ENCODE measurements around the gene DACH1.
A peak's percentile ranks its signal among the peaks of the same experiment; 100 is the strongest.
"Not testable (repeated sequence)": the region's sequence is repeated elsewhere in the genome, so short reads cannot be mapped to it uniquely, and the experiment has no call there.

The DACH1 gene

DNA sequence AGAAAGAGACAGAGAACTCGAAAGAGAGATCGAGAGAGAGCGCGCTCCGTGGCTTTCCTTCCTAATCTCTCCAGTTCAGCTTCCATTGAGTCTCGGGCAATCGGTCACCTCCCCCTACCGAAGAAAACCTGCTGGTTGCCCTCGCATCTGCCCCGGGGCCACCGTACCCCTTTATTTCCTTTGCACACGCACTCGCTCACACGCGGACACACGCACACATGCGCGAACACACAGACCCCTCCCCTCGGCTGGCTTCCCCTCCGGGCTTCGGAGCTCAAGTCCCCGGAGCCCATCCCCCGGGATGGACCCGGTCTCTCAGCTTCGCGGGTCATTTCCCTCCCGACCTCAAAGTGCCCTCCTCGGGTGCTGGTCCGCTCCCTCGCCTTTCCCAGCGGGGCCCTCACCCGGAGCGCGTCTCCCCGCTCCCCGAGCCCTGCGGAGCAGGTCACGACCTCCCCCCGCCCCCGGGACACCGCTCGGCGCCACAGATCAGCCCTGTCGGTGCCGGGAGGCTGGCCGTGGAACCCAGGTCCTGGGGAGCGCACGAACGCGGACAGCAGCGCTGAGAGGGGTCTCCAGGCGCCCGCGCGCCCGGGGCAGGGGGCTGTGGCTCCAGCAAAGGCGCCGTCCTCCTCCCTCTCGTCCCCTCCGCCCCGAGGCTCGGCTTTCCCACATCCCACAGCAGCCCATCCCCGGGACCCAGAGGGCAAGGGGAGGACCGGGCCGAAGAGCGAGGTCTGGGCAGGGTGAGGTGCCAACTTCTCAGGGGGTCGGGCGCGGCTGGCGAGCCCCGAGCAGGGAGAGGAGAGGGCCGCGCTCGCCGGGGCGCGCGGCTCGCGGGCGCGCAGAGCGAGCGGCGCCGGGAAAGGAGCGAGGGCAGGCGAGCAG is 1.8 kb downstream of the DACH1 start:
- peak in 1 of 2 experiments; percentile 0 for DNase-seq

DNA sequence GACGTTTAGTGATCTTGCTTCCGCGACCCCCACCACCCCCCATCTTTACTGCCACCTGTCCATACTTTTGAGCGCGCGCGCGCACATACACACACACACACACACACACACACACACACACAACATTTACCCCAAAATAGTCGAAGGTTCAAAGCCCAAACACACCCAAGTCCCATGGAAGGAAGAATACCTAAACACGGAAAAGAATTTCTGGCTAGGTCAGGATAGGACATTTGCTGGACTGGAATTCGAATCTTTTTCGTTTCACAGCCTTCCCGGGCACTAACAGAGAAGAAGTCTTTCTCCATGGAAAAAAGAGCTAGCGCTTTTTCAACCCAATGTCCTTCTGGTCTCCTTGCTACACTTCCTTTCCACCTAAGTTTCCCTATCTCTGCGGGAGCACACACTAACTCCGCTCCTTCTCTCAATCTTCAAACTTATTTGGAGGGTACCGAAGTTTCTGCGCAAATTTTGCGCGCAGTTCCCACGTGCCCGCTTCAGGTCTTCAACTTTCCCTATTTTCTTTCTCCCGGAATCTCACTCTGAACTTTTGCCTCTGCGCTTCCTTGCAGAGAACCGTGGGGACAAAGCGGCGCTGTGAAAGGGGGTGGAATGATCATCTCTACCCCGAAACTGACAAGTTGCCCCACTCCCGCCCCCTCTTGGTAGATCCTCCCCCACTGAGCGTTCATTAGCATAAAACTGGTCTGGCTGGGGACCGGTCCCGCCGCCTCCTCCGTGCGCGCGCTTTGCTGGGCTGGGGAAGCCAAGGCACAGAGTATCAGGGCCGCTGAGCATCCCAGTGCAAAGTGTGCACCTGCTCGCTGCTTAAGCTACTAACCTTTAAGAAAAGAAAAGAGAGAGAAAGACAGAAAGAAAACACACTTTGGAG is 2.7 kb downstream of the DACH1 start:
- DNase-seq = no peak

DNA sequence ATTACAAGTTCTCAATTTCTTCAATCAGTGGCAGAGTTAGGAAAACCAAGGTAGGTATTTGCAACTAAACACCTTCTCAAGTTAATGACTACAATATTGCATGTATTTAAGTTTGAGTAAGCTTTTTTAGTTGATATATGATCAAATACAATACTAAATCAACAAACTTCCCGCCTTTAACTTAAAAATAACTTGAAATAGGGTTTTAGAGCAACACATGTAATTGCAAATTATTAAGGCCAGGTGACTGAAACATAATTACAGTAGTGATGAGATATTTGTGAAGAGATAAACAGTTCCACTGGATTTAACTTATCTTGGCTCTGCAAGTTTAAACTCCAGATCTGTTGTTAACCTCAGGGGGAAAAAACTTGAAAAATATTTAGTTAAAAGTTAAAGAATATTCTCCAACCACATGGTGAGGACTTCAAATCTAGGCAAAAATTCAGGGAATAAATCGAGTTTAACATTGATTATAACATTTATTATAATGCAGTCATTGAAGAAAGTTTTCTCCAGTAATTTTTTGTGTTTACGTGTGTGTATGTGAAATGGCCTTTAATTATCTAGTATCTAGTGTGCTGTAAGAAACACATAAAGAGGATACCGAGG is 3.6 kb downstream of the DACH1 start:
- DNase-seq = no peak

DNA sequence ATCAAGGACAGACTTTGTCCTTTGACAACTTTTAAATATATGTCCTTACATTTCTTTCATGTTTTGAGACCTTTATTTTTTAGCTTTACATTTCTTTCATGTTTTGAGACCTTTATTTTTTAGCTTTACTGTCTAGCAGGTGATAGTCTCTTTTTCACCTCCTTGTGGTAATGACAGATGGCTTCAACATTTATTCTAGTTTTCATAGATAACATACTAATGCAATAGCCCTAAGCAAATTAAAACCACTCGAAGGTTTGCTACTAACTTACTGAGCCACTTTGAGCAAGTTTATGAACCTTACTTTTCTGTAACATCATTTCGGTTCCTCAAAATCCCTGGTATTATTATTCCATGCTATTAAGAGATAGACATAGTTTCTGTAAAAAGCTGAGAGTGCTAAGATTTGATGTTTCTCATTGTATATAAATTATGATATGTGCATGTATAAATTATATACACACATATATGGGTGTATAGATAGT is 4.5 kb downstream of the DACH1 start:
- no peak for DNase-seq

DNA sequence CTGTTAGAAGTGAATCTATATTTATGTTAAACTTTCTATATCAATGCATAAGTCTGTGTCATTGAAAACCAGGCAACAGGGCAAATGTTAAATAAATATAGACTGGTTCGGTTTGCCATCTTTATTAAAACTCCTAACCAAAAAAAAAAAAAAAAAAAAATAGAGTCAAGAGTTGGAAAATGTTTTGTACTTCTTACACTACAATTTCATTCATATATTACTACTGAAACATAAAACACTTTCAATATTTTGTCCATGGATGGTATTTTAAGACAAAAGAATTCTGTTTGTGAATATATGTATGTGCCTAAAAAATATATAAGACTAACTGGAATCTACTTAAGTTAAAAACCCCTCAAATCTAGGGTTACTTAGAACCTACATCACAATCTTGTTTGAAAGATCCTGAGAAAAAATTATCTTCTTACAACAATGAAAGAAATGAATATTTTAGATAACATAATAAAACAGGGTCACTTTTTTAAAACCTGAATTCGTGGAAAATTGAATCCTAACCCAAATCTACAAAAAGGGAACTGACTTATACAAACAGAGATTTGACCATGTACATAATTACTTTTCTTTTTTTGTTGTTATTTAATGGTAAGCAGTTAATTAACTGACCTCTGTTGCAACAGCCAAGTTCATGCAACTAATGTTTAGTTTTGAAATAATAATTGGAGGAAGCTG is 5.1 kb downstream of the DACH1 start:
- no peak for DNase-seq

DNA sequence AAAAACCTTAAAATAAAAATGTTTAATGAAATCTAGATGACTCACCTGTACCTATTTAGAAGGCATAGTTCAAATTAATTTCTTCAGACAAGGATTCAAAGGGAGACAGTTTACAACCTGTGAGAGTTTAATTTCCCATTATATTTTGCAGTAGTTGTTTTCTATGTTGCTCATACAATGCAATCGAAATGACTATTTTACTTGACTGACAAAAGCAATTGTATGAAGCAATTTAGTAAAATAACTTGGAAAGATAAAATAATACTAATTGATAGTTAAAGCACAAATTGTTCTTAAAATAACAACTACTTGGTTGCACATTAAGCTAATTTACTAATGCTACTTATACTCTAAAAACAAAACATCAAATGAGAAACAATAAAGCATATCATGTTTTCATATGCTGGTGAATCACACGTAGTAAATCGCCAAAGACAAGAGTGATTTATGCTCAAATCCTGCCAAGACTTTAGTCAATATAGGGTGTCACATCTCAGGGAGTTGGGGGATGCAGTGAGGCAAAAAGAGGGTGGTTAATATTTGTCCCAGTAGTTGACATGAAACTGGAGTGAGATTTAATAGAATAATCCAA is 6.4 kb downstream of the DACH1 start:
- no peak for DNase-seq

DNA sequence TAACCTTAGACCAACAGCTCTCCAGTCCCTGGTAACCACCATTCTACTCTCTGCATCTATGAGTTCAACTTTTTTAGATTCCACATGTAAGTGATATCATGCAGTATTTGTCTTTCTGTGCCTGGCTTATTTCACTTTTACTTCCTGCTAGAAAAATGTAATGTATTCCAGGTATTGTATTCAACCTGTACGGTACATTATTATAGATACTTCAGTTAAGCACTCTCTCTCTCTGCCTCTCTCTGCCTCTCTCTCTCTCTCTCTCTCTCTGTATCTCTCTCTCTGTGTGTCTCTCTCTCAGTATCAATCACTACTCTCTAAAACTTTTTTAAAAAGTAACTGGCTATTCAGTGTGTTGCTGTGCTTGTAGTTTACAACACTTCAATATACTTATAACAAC is 8.4 kb downstream of the DACH1 start:
- no peak for DNase-seq

DNA sequence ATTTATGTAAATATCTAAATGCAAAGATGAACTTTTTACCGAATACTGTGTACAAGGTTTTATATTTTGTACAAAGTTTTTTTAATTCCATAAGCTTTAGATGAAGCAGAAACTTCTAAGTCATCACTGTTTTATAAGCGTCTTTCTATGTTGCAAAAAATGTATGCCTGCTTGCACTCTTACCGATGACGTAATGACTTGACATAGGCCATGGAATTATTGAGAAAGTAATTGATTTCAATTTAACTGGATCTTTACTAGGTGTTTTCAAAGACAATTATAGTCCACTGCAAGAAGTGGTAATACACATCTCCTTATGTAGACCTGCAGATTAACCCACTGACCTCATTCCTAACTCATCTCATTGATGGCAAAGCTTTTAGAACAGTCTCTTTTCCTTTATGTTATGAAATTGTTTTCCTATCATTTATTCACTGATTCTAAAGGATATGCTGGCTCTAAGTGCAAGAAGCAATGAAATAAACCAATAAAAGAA is 10.4 kb downstream of the DACH1 start:
- no peak for DNase-seq

DNA sequence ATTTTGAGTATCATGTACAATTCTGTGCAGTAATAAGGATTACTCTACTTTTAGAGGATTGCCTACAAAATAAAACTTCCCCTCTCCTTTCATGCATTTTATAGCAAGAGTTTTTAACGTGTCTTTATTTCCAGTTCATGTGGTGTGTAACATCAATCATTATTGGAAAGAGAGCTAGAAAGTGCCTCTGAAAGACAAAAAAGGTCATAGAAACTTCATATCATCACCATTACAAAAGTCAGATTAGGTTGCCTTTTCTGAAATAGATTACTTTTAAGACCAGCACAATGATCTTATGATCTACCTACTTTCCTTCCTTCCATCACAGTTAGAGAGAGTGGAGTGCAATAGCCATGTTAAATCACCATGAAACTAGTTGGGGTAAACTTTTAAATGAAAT is 12.6 kb downstream of the DACH1 start:
- DNase-seq = no peak

DNA sequence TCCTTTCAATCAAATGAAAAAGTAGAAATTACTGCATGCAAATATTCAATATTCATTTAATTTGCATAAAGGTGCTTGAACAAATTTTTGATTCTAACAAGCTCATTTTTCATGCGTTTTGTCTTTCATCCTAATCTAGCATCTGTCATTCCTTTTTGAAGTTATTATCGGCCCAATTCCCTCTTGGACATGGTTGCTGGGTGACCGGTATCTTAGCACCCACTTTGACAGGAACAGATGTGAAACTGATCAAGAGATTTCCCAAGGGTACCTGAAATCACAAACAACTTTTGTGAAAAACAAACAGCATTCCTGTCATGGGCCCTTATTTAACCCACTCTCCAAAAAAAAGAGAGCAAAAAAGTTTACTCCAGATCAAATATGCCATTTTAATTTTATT is 13.3 kb downstream of the DACH1 start:
- DNase-seq = no peak

DNA sequence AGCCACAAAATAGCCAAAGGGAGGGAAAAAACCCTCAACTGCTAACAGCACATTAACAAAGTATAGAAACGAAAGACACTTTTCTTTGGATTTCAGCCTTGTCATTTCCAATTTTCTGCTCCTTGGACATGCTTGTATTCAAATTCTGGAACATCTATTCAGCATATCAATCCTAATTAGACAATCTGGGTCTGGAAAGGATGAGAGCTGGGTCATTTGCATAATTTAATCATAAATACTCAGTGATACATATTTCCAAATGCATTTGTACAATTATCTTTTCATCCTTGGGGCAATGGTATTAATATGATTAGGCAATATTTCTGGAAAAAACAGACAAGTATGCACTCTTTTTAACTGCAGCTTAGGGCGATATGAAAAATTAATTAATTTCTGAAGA is 14.3 kb downstream of the DACH1 start:
- DNase-seq = no peak

DNA sequence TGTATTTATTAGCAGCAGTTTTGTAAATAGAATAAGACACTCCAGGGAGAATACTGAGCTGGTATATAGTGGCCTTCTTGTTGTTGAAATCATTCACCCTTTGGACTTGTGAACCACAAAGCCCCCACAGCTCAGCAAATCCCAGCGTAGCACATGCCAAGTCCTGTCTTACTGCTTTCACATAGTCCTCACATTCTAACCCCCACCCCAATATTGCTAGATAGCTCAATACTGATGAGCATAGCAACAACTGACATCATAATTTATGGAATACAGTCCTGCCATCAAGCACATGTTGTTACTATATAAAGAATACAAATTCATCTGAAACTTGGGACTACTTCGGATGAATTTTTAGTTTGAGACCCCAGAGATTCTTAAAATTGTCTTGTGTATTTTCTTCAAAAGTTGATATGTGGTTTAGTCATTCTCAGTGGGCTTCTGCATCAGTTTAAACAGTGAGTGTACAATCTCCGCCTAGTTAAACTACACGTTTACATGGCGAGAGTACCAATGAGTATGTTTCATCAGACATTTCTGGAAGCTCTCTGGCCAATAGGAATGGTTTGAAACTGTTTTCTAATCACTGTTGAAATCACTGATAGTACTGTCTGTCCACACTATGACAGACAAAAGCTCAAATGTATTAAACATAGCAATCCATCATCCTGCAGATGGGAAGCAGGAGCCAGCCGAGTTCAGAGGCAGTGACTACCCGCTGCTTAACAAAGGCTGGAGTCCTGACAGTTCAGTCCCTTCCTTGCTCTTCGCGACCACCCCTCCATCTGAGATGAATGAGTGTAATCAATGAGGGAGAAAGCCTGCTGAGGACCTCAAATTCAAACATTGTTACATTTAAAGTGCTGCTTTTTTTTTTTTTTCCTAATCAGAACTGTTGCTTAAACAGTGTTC is 15.2 kb downstream of the DACH1 start:
- DNase-seq = no peak

DNA sequence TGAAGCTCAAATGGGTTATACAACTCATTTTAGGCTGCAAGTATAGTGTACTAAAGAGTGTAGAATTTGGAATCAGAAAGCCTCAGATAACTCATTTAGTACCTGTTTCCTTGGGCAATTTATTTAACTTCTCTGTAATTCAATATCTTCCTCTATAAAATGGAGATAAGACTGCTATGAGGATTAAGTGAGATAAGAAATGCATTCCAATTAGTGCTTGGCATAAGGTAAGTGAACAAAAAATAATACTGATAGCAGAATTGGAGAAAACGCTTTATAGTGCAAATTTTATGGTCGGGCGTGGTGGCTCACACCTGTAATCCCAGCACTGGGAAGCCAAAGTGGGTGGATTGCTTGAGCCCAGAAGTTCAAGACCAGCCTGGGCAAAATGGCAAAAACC is 25.0 kb downstream of the DACH1 start:
- DNase-seq = no peak

DNA sequence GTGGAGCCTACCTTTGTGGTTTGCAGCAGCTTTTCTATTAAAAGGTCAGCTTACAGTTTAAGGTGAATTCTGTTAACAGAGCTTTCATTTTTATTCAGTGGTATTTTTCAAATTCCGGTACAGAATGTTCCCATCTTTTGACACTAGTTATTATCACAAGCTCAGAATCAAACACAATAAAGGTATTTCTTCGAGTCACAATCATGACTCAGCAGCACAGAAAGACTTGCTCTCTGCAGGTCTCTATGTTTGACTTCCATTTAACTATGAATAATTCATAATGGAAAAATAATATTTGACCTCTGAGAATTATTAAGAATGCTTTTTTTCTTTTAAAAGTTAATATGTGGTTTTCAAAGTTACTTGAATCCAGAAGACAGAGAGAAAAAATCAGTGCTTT is 28.2 kb downstream of the DACH1 start:
- DNase-seq = no peak

DNA sequence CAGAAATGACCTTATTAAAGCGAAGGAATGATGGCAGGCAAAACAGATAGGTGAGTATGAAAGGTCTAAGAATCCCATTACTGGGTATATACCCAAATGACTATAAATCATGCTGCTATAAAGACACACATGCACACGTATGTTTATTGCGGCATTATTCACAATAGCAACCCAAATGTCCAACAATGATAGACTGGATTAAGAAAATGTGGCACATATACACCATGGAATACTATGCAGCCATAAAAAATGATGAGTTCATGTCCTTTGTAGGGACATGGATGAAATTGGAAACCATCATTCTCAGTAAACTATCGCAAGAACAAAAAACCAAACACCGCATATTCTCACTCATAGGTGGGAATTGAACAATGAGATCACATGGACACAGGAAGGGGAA is 29.4 kb downstream of the DACH1 start:
- DNase-seq = not testable (repeated sequence)

DNA sequence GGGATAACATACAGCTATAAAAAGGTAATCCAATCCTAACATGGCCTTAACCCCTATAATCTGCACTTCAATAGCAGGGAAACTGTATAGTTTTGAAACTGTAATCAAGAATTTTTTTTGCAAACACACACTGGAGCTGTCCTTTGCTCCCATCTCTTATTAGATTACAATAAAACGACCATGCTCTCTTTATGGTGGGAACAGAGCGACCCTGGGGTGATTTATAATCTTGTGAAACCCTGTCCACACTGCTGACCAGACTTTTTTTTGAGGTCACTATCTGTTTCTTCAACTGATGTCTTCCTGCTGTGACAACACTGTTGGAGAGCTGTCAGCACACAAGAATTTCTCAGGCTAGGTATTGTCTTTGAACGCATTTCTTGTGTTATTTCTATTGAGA is 35.3 kb downstream of the DACH1 start:
- DNase-seq = no peak

DNA sequence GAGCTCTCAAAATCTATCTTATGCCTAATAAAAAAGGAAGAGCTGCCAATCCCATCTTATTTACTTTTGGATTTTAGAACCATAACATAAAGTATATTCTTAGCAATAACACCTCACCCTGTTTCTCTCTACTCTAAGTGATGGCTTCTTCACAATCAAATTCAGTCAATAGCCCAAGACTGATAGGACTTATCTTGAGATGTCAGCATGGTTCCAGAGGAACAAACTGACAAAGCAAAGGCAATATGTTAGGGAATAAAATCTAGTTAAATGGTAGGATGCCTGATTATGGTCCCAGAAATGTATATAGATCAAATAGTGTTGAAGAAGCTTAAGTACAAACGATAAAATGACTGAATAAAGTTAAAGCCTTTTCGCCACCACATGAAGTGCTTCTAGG is 36.3 kb downstream of the DACH1 start:
- no peak for DNase-seq

DNA sequence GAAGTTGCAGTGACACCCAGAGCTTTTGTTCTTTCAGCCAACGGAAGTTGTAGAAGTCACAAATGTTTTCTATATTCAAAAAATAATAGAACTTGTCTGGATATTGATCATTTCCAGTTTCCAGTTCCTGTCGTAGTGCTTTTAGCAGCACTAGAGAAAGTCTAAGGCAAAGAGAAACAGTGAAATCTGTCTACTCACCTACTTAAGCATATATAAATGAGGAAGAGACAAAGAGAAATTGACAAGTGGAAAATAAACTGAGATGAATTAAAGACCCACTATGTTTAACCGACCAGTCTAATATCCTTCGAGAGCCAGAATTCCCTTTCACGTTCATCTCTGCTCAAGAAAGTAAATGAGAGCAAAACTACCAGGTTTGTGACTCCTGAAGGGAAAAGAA is 36.7 kb downstream of the DACH1 start:
- DNase-seq = no peak

DNA sequence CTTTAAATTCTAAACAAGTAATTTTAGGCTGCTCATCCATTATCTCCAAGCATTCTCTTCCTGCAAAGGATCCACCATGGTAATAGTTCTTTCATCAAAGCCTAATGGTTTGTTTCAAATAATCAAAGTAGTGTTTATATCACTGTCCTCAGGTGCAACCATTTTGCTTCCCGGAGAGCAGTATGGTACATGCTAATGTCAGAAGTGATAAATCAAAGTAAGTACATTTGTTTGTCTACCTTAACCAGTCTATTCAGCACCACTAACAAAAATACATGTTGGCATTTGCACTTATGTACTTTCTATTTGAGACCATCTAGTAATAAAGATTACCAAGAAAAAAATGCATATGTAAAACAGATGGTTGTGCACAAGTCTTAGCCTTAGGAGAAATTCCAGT is 37.5 kb downstream of the DACH1 start:
- DNase-seq = no peak

DNA sequence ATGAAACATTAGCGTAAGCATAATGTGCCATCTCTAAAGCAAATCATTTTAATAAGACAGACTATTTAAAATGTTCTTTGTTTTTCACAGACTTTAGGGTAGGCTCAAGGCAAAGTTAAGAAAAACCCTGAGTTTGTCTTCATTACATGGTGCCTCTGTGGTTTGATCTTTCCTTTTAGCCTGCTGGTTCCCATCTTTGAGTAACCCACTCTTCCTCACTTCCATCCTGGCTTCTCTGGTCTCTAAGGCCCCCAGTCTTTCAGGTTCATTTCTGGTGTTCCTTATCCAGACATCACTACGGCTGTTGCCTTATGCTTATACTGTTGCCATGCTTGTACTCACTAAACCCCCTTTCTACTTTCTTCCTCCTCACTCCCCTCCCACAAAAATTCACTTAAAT is 38.4 kb downstream of the DACH1 start:
- no peak for DNase-seq

DNA sequence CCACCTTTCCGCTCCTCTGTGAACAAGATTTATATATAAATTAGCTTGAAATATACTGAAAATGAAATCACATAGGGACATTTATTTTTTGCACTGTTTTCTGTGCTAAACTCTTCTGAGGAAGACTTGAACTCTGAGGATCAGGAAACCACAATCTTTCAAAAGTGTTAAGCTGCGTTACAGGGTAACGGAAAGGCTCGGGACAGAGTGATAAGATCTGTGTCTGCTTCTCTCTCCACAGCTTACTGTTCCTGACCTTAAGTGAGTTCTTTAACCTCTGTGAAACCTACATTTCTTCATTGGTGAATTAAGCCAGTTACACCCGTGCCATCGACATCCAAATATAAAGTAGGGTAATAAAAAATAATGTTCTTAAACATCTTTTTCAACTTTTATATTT is 38.9 kb downstream of the DACH1 start:
- no peak for DNase-seq

Measured in activated CD4-positive, alpha-beta T cell treated with anti-CD3 and anti-CD28 coated beads, Interleukin-2, amount 50 U/mL, for 48 hours (primary cell).